Measurements from ENCODE around the gene OR4N2.
"Not testable (repeated sequence)": the region's sequence is repeated elsewhere in the genome, so short reads cannot be mapped to it uniquely, and the experiment has no call there.

Gene OR4N2

GRCh38 chr14:19803470-19803869 is at the start of gene OR4N2:
TSS of gene OR4N2 (plus strand) at chr14:19803770. CDS start at chr14:19827449, 23,679 bp downstream.
- not testable (repeated sequence) for DNase-seq

- DNase-seq, result no peak
These were observed 49.4 kb upstream of the OR4N2 start for GRCh38 chr14:19754172-19754571.

GRCh38 chr14:19771491-19771890 is 32.1 kb upstream of the OR4N2 start:
- DNase-seq, result not testable (repeated sequence)

- no peak for DNase-seq
These were observed 31.6 kb upstream of the OR4N2 start for GRCh38 chr14:19771895-19772430.

GRCh38 chr14:19772454-19772853 is 31.1 kb upstream of the OR4N2 start:
- not testable (repeated sequence) for DNase-seq

- not testable (repeated sequence) for DNase-seq
These were observed 30.4 kb upstream of the OR4N2 start, which contains the start of gene OR4M1 for GRCh38 chr14:19773204-19773603. TSS of gene OR4M1 (plus strand) at chr14:19773504. CDS start at chr14:19780323, 6,819 bp downstream.

GRCh38 chr14:19775587-19775986 is 28.0 kb upstream of the OR4N2 start:
- DNase-seq, result no peak

GRCh38 chr14:19785848-19786247 is 17.7 kb upstream of the OR4N2 start:
- not testable (repeated sequence) for DNase-seq

- not testable (repeated sequence) for DNase-seq
These were observed 16.3 kb upstream of the OR4N2 start for GRCh38 chr14:19787318-19787717.

GRCh38 chr14:19788150-19788549 is 15.4 kb upstream of the OR4N2 start:
- DNase-seq, result not testable (repeated sequence)

GRCh38 chr14:19796520-19797108 is 7.0 kb upstream of the OR4N2 start:
- not testable (repeated sequence) for DNase-seq

GRCh38 chr14:19799880-19800279 is 3.7 kb upstream of the OR4N2 start:
- DNase-seq, result no peak

- no peak for DNase-seq
These were observed 3.1 kb upstream of the OR4N2 start for GRCh38 chr14:19800282-19801117.

- no peak for DNase-seq
These were observed 2.5 kb upstream of the OR4N2 start for GRCh38 chr14:19801118-19801464.

GRCh38 chr14:19813171-19813920 is 9.8 kb downstream of the OR4N2 start:
- not testable (repeated sequence) for DNase-seq

GRCh38 chr14:19819879-19820278 is 16.3 kb downstream of the OR4N2 start:
- not testable (repeated sequence) for DNase-seq

- DNase-seq, result not testable (repeated sequence)
These were observed 17.4 kb downstream of the OR4N2 start for GRCh38 chr14:19821016-19821415.

- no peak for DNase-seq
These were observed 19.6 kb downstream of the OR4N2 start for GRCh38 chr14:19823178-19823577.

GRCh38 chr14:19823765-19824164 is 20.2 kb downstream of the OR4N2 start:
- no peak for DNase-seq

GRCh38 chr14:19827626-19828244 is 24.2 kb downstream of the OR4N2 start:
- DNase-seq, result not testable (repeated sequence)

GRCh38 chr14:19828314-19828713 is 24.7 kb downstream of the OR4N2 start:
- DNase-seq, result no peak

GRCh38 chr14:19834203-19834848 is 30.8 kb downstream of the OR4N2 start:
- not testable (repeated sequence) for DNase-seq
